GM06990 (cell line): ENCODE data around the gene SORCS1.

Experiments
- DNase-seq: peaks from one replicate; pipeline ENCODE4 v3.0.0-alpha.2; 2011; ENCODE audit not compliant: insufficient read length; ENCODE audit errors: extremely low read depth
- H3K27me3 ChIP-seq: replicated peaks from 2 replicates; pipeline ENCODE4 v1.6.0; 2011; ENCODE audit warnings: low read length; ENCODE audit not compliant: control insufficient read depth, insufficient read depth
- H3K36me3 ChIP-seq: 2 replicates; pipeline ENCODE4 v1.5.1; 2011; ENCODE audit warnings: low read length; ENCODE audit not compliant: control insufficient read depth, insufficient read depth
- H3K4me3 ChIP-seq: replicated peaks from 2 replicates; pipeline ENCODE4 v1.5.1; 2011; ENCODE audit warnings: low read depth, mild to moderate bottlenecking, control low read depth, low read length
- TF ChIP-seq, protein P1 (sequence below): IDR thresholded peaks from 2 replicates; pipeline ENCODE4 v1.5.1; 2011; ENCODE audit warnings: low read length, control low read depth, mild to moderate bottlenecking, inconsistent platforms; ENCODE audit not compliant: insufficient read depth, poor library complexity, severe bottlenecking

SORCS1 gene

DNA sequence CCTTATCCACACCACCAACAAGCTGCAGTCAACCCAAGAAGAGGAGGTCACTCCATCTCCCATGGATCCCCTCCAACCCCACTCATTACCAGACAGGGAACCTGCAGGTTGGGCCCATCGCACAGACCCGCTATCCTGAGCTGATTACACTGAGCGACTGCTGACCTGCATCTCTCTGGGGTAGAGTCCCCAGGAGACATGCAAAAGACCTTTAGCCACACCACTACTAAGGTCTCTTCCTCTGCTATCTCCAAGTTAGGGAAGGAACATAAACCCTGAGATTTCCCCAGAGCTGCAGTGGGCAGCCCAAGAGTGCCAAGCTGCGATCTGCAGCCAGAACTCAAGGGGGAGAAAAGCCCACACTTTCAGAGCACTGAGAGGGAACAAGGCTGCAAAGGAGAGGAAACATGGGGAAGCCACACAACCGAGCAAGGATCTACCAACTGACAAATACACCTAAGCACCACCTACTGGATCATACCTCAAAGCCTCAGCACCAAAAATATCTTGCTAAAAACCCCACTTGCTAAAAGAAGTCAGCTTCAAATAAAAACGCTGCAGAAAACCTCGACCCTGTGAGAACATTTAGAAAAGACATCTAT lies 298.2 kb downstream of the SORCS1 start:
- TF ChIP-seq, protein P1, sequence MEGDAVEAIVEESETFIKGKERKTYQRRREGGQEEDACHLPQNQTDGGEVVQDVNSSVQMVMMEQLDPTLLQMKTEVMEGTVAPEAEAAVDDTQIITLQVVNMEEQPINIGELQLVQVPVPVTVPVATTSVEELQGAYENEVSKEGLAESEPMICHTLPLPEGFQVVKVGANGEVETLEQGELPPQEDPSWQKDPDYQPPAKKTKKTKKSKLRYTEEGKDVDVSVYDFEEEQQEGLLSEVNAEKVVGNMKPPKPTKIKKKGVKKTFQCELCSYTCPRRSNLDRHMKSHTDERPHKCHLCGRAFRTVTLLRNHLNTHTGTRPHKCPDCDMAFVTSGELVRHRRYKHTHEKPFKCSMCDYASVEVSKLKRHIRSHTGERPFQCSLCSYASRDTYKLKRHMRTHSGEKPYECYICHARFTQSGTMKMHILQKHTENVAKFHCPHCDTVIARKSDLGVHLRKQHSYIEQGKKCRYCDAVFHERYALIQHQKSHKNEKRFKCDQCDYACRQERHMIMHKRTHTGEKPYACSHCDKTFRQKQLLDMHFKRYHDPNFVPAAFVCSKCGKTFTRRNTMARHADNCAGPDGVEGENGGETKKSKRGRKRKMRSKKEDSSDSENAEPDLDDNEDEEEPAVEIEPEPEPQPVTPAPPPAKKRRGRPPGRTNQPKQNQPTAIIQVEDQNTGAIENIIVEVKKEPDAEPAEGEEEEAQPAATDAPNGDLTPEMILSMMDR: no peak
- Histone ChIP-seq H3K27me3 (no peaks in the 10 kb centered on the region), H3K4me3 (no peak overlapping the region), H3K36me3 (no peaks in the 10 kb centered on the region)
- peak; percentile 43 for DNase-seq

DNA sequence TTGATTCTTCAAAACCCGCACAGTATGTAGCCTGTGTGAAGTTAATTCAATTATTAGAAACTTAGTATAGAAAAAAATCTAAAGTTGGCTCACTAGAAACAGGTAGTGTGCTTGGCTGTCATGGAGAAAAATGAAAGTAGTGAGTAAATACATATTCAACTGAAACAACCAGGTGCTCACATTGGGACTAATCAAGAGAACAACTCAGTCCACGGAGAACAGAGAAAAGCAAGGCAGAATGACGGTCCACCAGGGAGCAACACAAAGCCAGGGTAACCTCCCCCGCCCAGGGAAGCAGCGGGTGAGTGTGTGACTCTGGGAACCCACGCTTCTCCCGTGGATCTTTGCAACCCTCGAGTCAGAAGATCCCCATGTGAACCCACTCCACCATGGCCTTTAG lies 300.5 kb downstream of the SORCS1 start:
- H3K4me3 ChIP-seq: no peak overlapping the region
- TF ChIP-seq, protein P1: no peak
- no peaks in the 10 kb centered on the region for H3K27me3 ChIP-seq
- peak; percentile 15 for DNase-seq
- H3K36me3 ChIP-seq: no peaks in the 10 kb centered on the region

DNA sequence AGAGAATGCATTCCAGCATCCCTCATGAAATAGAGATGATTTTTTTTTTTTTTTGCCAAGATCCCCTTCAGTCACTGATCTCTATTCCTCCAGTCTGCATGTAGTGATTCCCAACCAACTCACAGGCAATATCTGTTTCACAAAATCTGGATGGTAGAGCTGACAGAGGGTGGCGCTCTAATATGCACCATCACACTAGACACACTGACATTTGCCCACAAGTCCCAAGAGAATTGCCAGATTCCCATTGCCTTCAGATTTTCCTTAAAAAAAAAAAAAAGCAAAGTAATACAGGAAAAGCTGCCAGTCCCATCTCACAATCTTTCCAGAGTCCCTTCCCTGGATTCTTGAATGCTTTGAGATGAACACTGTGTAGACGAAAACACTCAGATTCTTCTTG lies 301.0 kb downstream of the SORCS1 start:
- H3K27me3 ChIP-seq: no peaks in the 10 kb centered on the region
- H3K36me3 ChIP-seq: no peaks in the 10 kb centered on the region
- TF ChIP-seq, protein P1: peak; percentile 53
- no peak overlapping the region for H3K4me3 ChIP-seq
- no peak for DNase-seq

DNA sequence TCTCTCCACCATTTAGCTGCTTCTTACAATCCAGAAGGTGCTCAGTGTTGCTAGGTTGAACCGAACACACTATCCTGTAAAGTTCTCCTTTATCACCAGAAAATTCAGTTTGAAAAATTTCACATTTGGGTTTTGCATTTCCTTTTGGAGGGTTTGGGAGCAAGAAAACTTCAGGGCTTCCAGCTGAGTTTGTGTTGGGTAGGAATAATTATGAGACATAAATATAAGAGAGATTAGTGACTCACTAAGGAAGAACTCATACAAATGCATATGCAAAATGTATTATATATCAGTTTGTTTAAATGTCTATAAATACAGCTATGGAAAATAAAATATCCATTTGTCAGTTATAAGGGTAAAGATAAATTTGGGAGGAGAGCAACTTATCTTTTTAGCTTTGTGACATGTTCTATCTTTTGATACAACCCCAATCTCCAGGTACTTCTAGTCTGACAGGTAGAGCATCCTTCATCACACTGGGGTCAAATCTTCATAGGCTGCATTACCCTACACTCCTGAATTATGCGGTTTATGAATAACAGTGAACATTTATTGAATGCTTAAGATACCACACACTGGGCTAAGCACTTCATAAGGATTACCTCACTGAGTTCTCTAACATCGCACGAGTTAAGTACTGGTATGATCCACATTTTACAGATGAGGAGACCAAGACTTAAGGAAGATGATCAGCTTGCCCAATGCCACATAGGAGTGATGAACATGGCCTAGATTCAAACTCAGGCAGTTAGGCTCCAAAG lies 304.4 kb downstream of the SORCS1 start:
- H3K27me3 ChIP-seq: no peaks in the 10 kb centered on the region
- TF ChIP-seq, protein P1: no peak
- no peak overlapping the region for H3K4me3 ChIP-seq
- H3K36me3 ChIP-seq: no peaks in the 10 kb centered on the region
- no peak for DNase-seq

DNA sequence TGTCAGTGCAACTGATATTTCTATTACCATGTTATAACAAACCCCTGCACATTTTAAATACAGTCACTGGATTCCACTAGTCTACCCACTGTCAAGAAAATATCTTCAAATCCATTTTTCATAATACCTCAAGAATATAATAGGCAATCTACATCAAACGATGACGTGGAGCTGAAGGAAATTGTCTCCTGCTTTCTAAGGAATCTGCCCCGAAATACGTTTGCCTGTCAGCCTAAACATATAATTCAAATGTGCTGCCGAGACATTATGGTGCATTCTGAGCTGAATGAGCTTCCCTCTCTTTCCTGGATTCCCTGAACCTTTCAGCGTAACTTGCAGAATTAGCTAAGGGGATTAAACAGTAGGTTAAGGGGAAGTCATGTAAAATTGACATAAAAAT lies 306.8 kb downstream of the SORCS1 start:
- H3K4me3 ChIP-seq: no peak overlapping the region
- TF ChIP-seq, protein P1: no peak
- no peak for DNase-seq
- H3K36me3 ChIP-seq: no peaks in the 10 kb centered on the region
- no peaks in the 10 kb centered on the region for H3K27me3 ChIP-seq
